ENCODE measurements around the gene CTCF.

The CTCF gene

DNA sequence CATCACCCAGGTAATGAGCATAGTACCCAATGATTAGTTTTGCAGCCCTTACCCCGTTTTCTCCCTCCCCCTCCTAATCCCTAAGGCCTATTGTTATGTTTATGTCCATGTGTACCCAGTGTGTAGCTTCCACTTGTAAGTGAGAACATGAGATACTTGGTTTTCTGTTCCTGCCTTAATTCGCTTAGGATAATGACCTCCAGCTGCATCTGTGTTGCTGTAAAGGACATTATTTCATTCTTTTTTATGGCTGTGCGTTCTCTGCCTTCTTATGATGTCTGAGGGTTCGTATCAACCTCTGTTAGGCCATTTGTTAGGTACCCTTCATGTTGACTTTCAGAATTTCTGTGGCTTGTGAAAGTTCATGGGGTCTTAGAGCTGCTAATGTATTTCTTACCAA lies 31.0 kb downstream of the CTCF start:
- no peak for DNase-seq (ENCODE audit: low read depth)
- H3K4me3 ChIP-seq (ENCODE audit: control insufficient read depth, low read depth, low read length): no peak overlapping the region
- no peak for TF ChIP-seq CTCF (conservative IDR thresholded peaks at IDR 0.05; ENCODE audit: control insufficient read depth, insufficient read depth, low read depth, low read length)

DNA sequence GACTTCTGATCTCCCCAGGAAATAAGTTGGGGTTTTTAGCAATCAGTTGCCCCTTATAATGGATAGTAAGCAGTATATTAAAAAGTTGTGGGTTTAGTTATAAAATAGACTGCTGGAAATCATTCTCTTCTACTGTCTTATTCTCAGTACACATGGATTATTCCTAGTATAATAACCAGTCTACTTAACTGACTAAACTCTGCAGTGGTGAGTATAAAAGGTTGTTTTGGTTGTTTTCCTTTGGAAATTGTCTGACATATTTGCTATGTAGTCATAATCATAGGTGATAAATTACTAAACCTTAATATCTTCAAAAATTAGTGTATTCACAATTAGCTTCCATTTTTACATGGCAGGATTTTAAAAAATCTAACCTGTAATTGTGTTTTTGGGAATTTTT lies 31.4 kb downstream of the CTCF start:
- no peak for TF ChIP-seq CTCF (conservative IDR thresholded peaks at IDR 0.05; ENCODE audit: control insufficient read depth, insufficient read depth, low read depth, low read length)
- DNase-seq (ENCODE audit: low read depth): no peak
- H3K4me3 ChIP-seq (ENCODE audit: control insufficient read depth, low read depth, low read length): no peak overlapping the region

- DNase-seq (ENCODE audit: low read depth): no peak
- TF ChIP-seq CTCF (conservative IDR thresholded peaks at IDR 0.05; ENCODE audit: control insufficient read depth, insufficient read depth, low read depth, low read length): no peak
- no peak overlapping the region for H3K4me3 ChIP-seq (ENCODE audit: control insufficient read depth, low read depth, low read length)
These were observed 32.1 kb downstream of the CTCF start for GRCh38 chr16:67594256-67594915.

- no peak for TF ChIP-seq CTCF (conservative IDR thresholded peaks at IDR 0.05; ENCODE audit: control insufficient read depth, insufficient read depth, low read depth, low read length)
- H3K4me3 ChIP-seq (ENCODE audit: control insufficient read depth, low read depth, low read length): no peak overlapping the region
- peak; percentile 79 for DNase-seq (ENCODE audit: low read depth)
These were observed 32.6 kb downstream of the CTCF start for GRCh38 chr16:67594956-67595355.

- no peak overlapping the region for H3K4me3 ChIP-seq (ENCODE audit: control insufficient read depth, low read depth, low read length)
- DNase-seq (ENCODE audit: low read depth): peak; percentile 14
- TF ChIP-seq CTCF (conservative IDR thresholded peaks at IDR 0.05; ENCODE audit: control insufficient read depth, insufficient read depth, low read depth, low read length): no peak
These were observed 36.2 kb downstream of the CTCF start for GRCh38 chr16:67598527-67598926.

GRCh38 chr16:67605641-67606040 lies 43.3 kb downstream of the CTCF start:
- DNase-seq (ENCODE audit: low read depth): no peak
- no peak for TF ChIP-seq CTCF (conservative IDR thresholded peaks at IDR 0.05; ENCODE audit: control insufficient read depth, insufficient read depth, low read depth, low read length)
- H3K4me3 ChIP-seq (ENCODE audit: control insufficient read depth, low read depth, low read length): no peak overlapping the region

DNA sequence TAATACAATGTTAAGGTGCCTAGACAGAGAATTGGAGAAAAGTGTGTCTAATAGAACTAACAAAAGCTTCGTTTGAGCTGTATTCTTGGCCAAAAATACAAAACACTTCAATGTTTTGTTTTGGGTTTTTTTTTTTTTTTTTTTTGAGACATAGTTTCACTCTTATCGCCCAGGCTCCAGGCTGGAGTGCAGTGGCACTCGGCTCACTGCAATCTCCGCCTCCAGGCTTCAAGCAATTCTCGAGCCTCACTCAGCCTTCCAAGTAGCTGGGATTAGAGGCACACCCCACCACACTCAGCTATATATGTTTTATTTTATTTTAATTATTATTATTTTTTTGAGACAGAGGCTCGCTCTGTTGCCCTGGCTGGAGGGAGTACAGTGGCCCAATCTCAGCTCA lies 44.3 kb downstream of the CTCF start:
- TF ChIP-seq CTCF (conservative IDR thresholded peaks at IDR 0.05; ENCODE audit: control insufficient read depth, insufficient read depth, low read depth, low read length): no peak
- DNase-seq (ENCODE audit: low read depth): no peak
- no peak overlapping the region for H3K4me3 ChIP-seq (ENCODE audit: control insufficient read depth, low read depth, low read length)

Data from fibroblast of mammary gland (primary cell).